SW480 (cell line): ENCODE measurements around the gene SLC28A2.

Experiments used
- DNase-seq: peaks from one replicate; pipeline ENCODE4 v3.0.0-alpha.2; 2016; ENCODE audit warnings: low spot score

Gene SLC28A2

DNA sequence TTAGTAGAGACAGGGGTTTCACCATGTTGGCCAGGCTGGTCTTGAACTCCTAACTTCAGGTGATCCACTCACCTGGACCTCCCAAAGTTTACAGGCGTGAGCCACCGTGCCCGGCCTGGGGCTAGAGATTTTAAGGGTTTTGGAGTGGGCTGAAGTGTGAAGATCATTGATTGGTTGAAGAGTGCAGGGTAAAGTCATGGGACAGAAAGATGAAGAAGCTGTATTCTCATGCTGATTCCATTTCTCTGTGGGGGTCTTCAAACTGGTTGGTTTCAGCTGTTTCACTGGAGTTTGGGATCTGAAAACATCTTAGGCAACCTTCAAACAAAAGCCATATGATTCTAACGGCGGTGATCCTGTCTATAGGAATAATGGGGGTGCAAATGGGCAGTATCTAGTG lies 74.2 kb downstream of the SLC28A2 start:
- no peak for DNase-seq

- DNase-seq = no peak
Observed at GRCh38 chr15:45326741-45327140, 74.7 kb downstream of the SLC28A2 start.
